CD4-positive, alpha-beta T cell (primary cell): ENCODE measurements around the gene SNCAIP. TPM values are rescaled to one million over a fixed set of nuclear protein-coding genes. Genes with fewer than 3 reads are reported as not detected.

ENCODE experiments used
- ATAC-seq: fragments of 200-7000 bp; cut with Tn5 transposase; one replicate; pipeline ENCODE4 v1.10.0; 2022; ENCODE audit warnings: mild to moderate bottlenecking; ENCODE audit not compliant: poor library complexity
- CTCF ChIA-PET: fragments of 350-600 bp; sonication (Branson Sonifier 250); formaldehyde crosslinking; loops from one replicate; lab custom pipeline; 2021; ENCODE audit warnings: antibody characterized with exemption, inconsistent platforms; lab: Charles Lee
- POLR2A ChIA-PET: fragments of 350-600 bp; sonication (Branson Sonifier 250); formaldehyde crosslinking; loops from one replicate; lab custom pipeline; 2021; ENCODE audit warnings: antibody characterized with exemption, inconsistent platforms; lab: Charles Lee
- DNase-seq, 14 experiments: peaks; one replicate each; pipeline ENCODE4 v3.0.0-alpha.2; 2013 to 2020; ENCODE audit warnings: mixed read lengths in 2 of 14
- H3K27ac ChIP-seq, 2 donors: one replicate each; pipeline versions ENCODE4 v1.5.1 to v1.7.0; 2013; ENCODE audit warnings: low read length in 2 of 2, low read depth in 1 of 2, mild to moderate bottlenecking in 1 of 2
- H3K27me3 ChIP-seq, 2 experiments: 1 replicate in 1 of 2; 2 replicates in 1 of 2; pipeline versions ENCODE4 v1.6.1 to v1.7.0; 2013; ENCODE audit warnings: low read length in 2 of 2, control low read depth in 1 of 2, mild to moderate bottlenecking in 1 of 2, moderate library complexity in 1 of 2; ENCODE audit not compliant: insufficient read depth in 2 of 2, control insufficient read depth in 1 of 2
- H3K36me3 ChIP-seq: one replicate; pipeline ENCODE4 v1.6.1; 2013; ENCODE audit warnings: low read length, control low read depth; ENCODE audit not compliant: insufficient read depth
- H3K4me1 ChIP-seq: one replicate; pipeline ENCODE4 v1.6.1; 2013; ENCODE audit warnings: low read length, control low read depth; ENCODE audit not compliant: insufficient read depth
- H3K4me3 ChIP-seq: one replicate; pipeline ENCODE4 v1.5.1; 2013; ENCODE audit warnings: mild to moderate bottlenecking, low read length, moderate library complexity
- H3K9me3 ChIP-seq, 2 experiments: 1 replicate in 1 of 2; 2 replicates in 1 of 2; pipeline versions ENCODE4 v1.6.1 to v1.7.0; 2013; ENCODE audit warnings: low read length in 2 of 2, mild to moderate bottlenecking in 2 of 2, control low read depth in 1 of 2, moderate library complexity in 1 of 2; ENCODE audit not compliant: control insufficient read depth in 1 of 2, insufficient read depth in 1 of 2
- H3K27ac Mint-ChIP-seq: one replicate; pipeline ENCODE4 v1.8.0; 2020; ENCODE audit warnings: mixed read lengths
- H3K27me3 Mint-ChIP-seq: one replicate; pipeline ENCODE4 v1.8.0; 2021; ENCODE audit warnings: mixed read lengths
- H3K36me3 Mint-ChIP-seq: one replicate; pipeline ENCODE4 v1.8.0; 2021; ENCODE audit warnings: low read depth, mixed read lengths
- H3K4me1 Mint-ChIP-seq: one replicate; pipeline ENCODE4 v1.8.0; 2021; ENCODE audit warnings: low read depth, mixed read lengths
- H3K4me3 Mint-ChIP-seq: one replicate; pipeline ENCODE4 v1.8.0; 2020; ENCODE audit warnings: mild to moderate bottlenecking, mixed read lengths
- H3K9me3 Mint-ChIP-seq: one replicate; pipeline ENCODE4 v1.8.0; 2020; ENCODE audit warnings: mixed read lengths
- intact Hi-C, 2 experiments: fragments of 100-400 bp; cut with DNase I in 1 of 2; cut with micrococcal nuclease in 1 of 2; formaldehyde crosslinking; loops; one replicate each; pipeline versions ENCODE4 v1.15.1 to v1.9.0; 2023 to 2025; cut with DNase I, micrococcal nuclease
- total RNA-seq, 174 experiments: library from RNA in 2 of 174; stranded (reverse) in 2 of 174; gene quantifications; one replicate each; pipeline ENCODE4 v1.2.3 and lab custom pipeline; 2021 to 2026
- TF ChIP-seq, protein P1 (sequence below): fragments of 200-600 bp; IDR thresholded peaks from one replicate; pipeline ENCODE4 v1.8.0; 2022; ENCODE audit warnings: antibody characterized with exemption, mild to moderate bottlenecking

Gene SNCAIP
- total RNA-seq, 2 experiments from 2014 or later, result not detected

DNA sequence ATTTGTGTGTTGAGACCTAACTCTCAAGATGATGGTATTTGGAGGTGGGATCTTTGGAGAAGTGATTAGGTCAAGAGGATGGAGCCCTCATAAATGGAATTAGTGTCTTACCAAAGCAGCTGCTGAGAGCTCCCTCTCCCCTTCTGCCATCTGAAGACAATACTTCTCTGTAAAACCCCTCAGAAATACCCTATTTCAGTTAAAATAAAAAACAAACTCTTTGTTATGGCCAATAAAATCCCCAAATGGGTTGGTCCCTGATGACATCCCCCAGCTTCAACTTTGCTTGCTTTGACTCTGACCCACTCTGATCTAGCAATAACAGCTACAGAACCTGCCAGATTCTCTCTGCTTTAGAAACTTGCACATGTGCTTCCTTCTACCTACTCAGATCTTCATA, 100.9 kb downstream of the SNCAIP start:
- Mint-ChIP-seq H3K9me3 (no peaks in the 10 kb centered on the region), H3K36me3 (no peaks in the 10 kb centered on the region), H3K4me1 (no peaks in the 10 kb centered on the region), H3K27ac (no peak overlapping the region), H3K4me3 (no peak overlapping the region), H3K27me3 (peaks cover 17% of the 10 kb centered on the region)
- H3K36me3 ChIP-seq, result no peaks in the 10 kb centered on the region
- no peaks in the 10 kb centered on the region for H3K4me1 ChIP-seq
- no peaks in the 10 kb centered on the region for H3K27me3 ChIP-seq
- intact Hi-C loops, result no loop called here
- no peak overlapping the region for H3K4me3 ChIP-seq
- no peak for DNase-seq
- no peaks in the 10 kb centered on the region for H3K9me3 ChIP-seq
- CTCF ChIA-PET, result no interaction called here
- POLR2A ChIA-PET, result no interaction called here
- ATAC-seq, result no peak
- TF ChIP-seq, protein P1, sequence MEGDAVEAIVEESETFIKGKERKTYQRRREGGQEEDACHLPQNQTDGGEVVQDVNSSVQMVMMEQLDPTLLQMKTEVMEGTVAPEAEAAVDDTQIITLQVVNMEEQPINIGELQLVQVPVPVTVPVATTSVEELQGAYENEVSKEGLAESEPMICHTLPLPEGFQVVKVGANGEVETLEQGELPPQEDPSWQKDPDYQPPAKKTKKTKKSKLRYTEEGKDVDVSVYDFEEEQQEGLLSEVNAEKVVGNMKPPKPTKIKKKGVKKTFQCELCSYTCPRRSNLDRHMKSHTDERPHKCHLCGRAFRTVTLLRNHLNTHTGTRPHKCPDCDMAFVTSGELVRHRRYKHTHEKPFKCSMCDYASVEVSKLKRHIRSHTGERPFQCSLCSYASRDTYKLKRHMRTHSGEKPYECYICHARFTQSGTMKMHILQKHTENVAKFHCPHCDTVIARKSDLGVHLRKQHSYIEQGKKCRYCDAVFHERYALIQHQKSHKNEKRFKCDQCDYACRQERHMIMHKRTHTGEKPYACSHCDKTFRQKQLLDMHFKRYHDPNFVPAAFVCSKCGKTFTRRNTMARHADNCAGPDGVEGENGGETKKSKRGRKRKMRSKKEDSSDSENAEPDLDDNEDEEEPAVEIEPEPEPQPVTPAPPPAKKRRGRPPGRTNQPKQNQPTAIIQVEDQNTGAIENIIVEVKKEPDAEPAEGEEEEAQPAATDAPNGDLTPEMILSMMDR, result no peak
- H3K27ac ChIP-seq, result no peak overlapping the region

DNA sequence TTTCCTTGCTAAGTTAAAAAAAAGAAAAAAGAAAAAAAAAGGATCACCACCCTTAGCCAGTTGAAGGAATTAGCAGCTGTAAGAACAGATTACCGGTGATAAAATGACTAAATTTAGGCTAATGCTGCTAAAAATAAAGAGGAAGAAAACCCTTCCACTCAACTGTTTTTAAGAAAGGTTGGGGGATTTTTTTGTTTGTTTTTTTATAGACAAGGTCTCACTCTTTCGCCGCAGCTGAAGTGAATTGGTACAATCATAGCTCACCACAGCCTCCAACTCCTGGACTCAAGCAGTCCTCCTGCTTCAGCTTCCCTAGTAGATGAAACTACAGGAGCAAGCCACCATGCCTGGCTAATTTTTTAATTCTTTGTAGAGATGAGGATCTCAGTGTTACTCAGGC, 101.7 kb downstream of the SNCAIP start:
- TF ChIP-seq, protein P1, result no peak
- CTCF ChIA-PET, result interaction anchor here (0.6 kb wide), 1 partner anchor 95 kb away, joined by 4 read pairs; no protein-coding TSS in a partner anchor
- Histone ChIP-seq H3K27me3 (no peaks in the 10 kb centered on the region), H3K4me1 (no peaks in the 10 kb centered on the region), H3K27ac (no peak overlapping the region), H3K4me3 (no peak overlapping the region), H3K9me3 (no peaks in the 10 kb centered on the region), H3K36me3 (no peaks in the 10 kb centered on the region)
- POLR2A ChIA-PET, result no interaction called here
- ATAC-seq (no peak), DNase-seq (no peak)
- Mint-ChIP-seq H3K27ac (no peak overlapping the region), H3K36me3 (no peaks in the 10 kb centered on the region), H3K4me3 (no peak overlapping the region), H3K4me1 (no peaks in the 10 kb centered on the region), H3K27me3 (peaks cover 17% of the 10 kb centered on the region), H3K9me3 (no peaks in the 10 kb centered on the region)
- intact Hi-C loops, result no loop called here

DNA sequence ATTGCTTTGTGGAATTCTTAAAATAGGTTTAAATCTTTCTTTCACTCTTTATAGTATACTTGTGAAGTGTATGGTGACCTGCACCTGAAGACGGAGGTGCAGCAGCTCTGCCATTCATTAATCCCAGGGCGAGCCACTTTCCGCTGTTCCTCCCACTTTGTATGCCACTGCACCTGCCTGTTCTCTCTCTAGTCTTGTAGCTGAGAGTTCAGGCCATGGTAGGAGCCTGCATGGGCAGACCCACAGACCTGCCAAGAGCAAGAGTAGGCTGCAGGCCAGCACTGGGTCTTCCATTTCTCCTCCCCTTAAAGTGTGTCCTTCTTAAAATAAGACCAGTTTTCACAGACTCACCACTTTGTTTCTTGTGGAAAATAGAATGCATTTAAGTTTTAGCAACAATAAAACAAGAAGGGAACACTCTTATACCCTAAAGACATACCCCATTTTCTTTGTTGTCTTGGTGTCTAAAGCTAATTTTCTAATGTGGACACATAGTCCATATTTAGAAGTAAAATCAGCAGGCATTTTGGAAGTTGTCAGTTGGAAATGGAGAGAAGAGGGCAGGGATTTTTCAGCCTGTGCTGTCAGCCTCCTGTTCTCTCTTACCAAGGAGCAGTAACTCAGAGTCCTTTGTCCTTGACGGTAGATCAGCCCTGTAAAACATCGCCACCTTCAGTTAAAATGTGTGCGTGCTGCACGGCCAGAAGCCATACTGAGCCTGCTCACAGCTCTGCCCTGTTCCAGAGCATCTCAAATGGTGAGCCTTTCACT, 103.2 kb downstream of the SNCAIP start:
- H3K27me3 ChIP-seq, result no peaks in the 10 kb centered on the region
- H3K27ac ChIP-seq, result no peak overlapping the region
- POLR2A ChIA-PET, result no interaction called here
- H3K4me3 ChIP-seq, result no peak overlapping the region
- ATAC-seq (no peak), DNase-seq (no peak)
- CTCF ChIA-PET, result no interaction called here
- H3K36me3 ChIP-seq, result no peaks in the 10 kb centered on the region
- H3K36me3 Mint-ChIP-seq, result no peaks in the 10 kb centered on the region
- peaks cover 17% of the 10 kb centered on the region for H3K27me3 Mint-ChIP-seq
- no peaks in the 10 kb centered on the region for H3K4me1 ChIP-seq
- H3K9me3 ChIP-seq, result no peaks in the 10 kb centered on the region
- no peak overlapping the region for H3K4me3 Mint-ChIP-seq
- H3K4me1 Mint-ChIP-seq, result no peaks in the 10 kb centered on the region
- H3K9me3 Mint-ChIP-seq, result no peaks in the 10 kb centered on the region
- TF ChIP-seq, protein P1, result no peak
- intact Hi-C loops, result no loop called here
- no peak overlapping the region for H3K27ac Mint-ChIP-seq
